GM12878 (cell line): ENCODE measurements around the gene EIF4E.
"Not testable (repeated sequence)": the region's sequence is repeated elsewhere in the genome, so short reads cannot be mapped to it uniquely, and the experiment has no call there.

ENCODE experiments used
- BRCA1 ChIP-seq: IDR thresholded peaks from 2 replicates; pipeline ENCODE4 v1.6.1; 2011; ENCODE audit warnings: low read depth, low read length, improper control_type of control experiment
- CBX3 ChIP-seq: fragments of 200-600 bp; sonication (generic); IDR thresholded peaks from 2 replicates; pipeline ENCODE4 v1.6.1; 2016; ENCODE audit warnings: low read depth, borderline replicate concordance
- CTCF ChIP-seq, 3 experiments: IDR thresholded peaks in 2 of 3; conservative IDR thresholded peaks in 1 of 3; 2 replicates each; pipeline ENCODE4 v1.5.1; 2011; ENCODE audit warnings: low read depth in 3 of 3, low read length in 3 of 3, mild to moderate bottlenecking in 3 of 3, control low read depth in 2 of 3, moderate library complexity in 2 of 3, inconsistent platforms in 1 of 3, mixed read lengths in 1 of 3; ENCODE audit not compliant: control insufficient read depth in 2 of 3, insufficient read depth in 1 of 3; ENCODE audit errors: extremely low read depth in 1 of 3
- EZH2 ChIP-seq: IDR thresholded peaks from 2 replicates; pipeline ENCODE4 v1.6.1; 2012; ENCODE audit warnings: low read depth, mild to moderate bottlenecking, control low read depth, inconsistent platforms, low read length, borderline replicate concordance; ENCODE audit not compliant: control insufficient read depth
- GABPA ChIP-seq: IDR thresholded peaks from 2 replicates; pipeline ENCODE4 v1.6.1; 2014; ENCODE audit warnings: antibody characterized with exemption, low read depth, mild to moderate bottlenecking, inconsistent platforms
- POLR2A ChIP-seq: IDR thresholded peaks from 2 replicates; pipeline ENCODE4 v1.6.1; 2011; ENCODE audit warnings: low read depth, mild to moderate bottlenecking, low read length
- USF2 ChIP-seq: IDR thresholded peaks from 2 replicates; pipeline ENCODE4 v1.6.1; 2011; ENCODE audit warnings: low read depth, low read length, improper control_type of control experiment, borderline replicate concordance

GRCh38 chr4:98880884-98881283 is 48.0 kb downstream of the EIF4E start:
- not testable (repeated sequence) for TF ChIP-seq POLR2A; USF2; CTCF (IDR thresholded peaks at IDR 0.05 in 2 of 3, conservative IDR thresholded peaks at IDR 0.05 in 1 of 3; ENCODE audit: control insufficient read depth in 2 of 3, extremely low read depth in 1 of 3, insufficient read depth in 1 of 3, low read depth in 3 of 3, low read length in 3 of 3); EZH2; BRCA1; GABPA; CBX3
